ENCODE measurements around the gene RHOXF2.
"Not testable (repeated sequence)": the region's sequence is repeated elsewhere in the genome, so short reads cannot be mapped to it uniquely, and the experiment has no call there.

DNA sequence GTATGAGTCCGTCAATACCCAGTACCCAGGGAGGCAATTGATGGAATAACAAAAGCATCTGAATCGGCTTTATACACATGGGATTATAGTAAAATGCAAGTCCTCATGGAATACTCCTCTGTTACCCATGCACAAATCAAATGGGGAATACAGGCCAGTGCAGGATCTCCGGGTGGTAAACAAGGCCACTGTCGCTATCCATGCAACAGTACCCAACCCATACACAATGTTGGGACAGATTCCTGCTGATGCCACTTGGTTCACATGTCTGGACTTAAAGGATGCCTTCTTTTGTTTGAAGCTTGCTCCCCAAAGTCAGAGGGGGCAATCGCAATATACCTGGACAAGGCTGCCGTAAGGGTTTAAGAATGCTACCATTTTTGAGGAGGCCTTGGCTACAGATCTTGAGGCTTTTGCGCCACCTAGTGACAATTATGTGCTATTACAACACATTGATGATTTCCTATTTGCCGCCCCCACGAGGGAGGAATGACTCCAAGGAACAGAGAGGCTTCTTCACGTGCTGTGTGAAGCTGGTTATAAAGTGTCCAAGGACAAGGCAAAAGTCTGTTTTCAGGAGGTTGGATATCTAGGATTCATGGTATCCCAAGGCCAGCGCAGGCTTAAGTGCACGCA, 8.2 kb upstream of the RHOXF2 start:
- TF ChIP-seq, protein P1, sequence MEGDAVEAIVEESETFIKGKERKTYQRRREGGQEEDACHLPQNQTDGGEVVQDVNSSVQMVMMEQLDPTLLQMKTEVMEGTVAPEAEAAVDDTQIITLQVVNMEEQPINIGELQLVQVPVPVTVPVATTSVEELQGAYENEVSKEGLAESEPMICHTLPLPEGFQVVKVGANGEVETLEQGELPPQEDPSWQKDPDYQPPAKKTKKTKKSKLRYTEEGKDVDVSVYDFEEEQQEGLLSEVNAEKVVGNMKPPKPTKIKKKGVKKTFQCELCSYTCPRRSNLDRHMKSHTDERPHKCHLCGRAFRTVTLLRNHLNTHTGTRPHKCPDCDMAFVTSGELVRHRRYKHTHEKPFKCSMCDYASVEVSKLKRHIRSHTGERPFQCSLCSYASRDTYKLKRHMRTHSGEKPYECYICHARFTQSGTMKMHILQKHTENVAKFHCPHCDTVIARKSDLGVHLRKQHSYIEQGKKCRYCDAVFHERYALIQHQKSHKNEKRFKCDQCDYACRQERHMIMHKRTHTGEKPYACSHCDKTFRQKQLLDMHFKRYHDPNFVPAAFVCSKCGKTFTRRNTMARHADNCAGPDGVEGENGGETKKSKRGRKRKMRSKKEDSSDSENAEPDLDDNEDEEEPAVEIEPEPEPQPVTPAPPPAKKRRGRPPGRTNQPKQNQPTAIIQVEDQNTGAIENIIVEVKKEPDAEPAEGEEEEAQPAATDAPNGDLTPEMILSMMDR (conservative IDR thresholded peaks at IDR 0.05; ENCODE audit: low read length): not testable (repeated sequence)
- TF ChIP-seq EZH2phosphoT487 (IDR thresholded peaks at IDR 0.05; ENCODE audit: borderline replicate concordance): not testable (repeated sequence)

Data from Loucy (cell line).